Vagina (tissue), 2 donors: ENCODE measurements around the gene C5AR1.

Source experiments
- POLR2A ChIP-seq, 2 donors: fragments of 450-650 bp; IDR thresholded peaks; one replicate each; pipeline ENCODE4 v1.6.1; 2017; ENCODE audit warnings: antibody characterized with exemption in 2 of 2, mild to moderate bottlenecking in 2 of 2, moderate library complexity in 2 of 2
- TF ChIP-seq, protein P1 (sequence below), 3 experiments: fragments of 450-650 bp in 2 of 3; fragments of 200-600 bp in 1 of 3; sonication (generic) in 1 of 3; IDR thresholded peaks; one replicate each; pipeline ENCODE4 v1.5.1; 2017 to 2019; ENCODE audit warnings: antibody characterized with exemption in 3 of 3, mild to moderate bottlenecking in 2 of 3, moderate library complexity in 2 of 3

DNA sequence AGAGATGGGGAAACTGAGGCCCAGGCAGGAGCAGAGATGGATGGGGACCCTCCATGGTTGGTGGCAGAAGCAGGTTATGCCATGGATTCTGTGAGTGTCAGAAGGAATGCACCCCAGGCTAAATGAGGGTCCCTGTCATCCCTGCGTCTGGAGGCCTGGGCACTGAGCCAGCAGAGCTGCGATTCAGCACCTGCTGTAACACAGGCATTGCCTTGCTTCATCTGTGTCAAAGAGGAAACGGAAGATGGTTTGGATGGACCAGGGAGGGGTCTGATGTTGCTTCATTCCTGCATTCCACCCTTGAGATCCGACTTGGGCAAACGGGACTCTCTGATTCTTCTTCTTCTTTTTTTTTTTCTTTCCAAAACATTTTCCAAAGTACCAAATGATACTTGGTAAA is 1.2 kb downstream of the C5AR1 start:
- TF ChIP-seq, protein P1, sequence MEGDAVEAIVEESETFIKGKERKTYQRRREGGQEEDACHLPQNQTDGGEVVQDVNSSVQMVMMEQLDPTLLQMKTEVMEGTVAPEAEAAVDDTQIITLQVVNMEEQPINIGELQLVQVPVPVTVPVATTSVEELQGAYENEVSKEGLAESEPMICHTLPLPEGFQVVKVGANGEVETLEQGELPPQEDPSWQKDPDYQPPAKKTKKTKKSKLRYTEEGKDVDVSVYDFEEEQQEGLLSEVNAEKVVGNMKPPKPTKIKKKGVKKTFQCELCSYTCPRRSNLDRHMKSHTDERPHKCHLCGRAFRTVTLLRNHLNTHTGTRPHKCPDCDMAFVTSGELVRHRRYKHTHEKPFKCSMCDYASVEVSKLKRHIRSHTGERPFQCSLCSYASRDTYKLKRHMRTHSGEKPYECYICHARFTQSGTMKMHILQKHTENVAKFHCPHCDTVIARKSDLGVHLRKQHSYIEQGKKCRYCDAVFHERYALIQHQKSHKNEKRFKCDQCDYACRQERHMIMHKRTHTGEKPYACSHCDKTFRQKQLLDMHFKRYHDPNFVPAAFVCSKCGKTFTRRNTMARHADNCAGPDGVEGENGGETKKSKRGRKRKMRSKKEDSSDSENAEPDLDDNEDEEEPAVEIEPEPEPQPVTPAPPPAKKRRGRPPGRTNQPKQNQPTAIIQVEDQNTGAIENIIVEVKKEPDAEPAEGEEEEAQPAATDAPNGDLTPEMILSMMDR (IDR thresholded peaks at IDR 0.05), result no peak
- no peak for TF ChIP-seq POLR2A (IDR thresholded peaks at IDR 0.05)
